Measurements from ENCODE around the gene WNT5B.

The WNT5B gene

GRCh38 chr12:1666215-1666614 lies 37.2 kb downstream of the WNT5B start:
- FAIRE-seq (no peak), DNase-seq (ENCODE audit: insufficient read length, low spot score) (no peak)
- TF ChIP-seq SPI1 (IDR thresholded peaks at IDR 0.05; ENCODE audit: low read depth, low read length) (no peak), PAX5 (IDR thresholded peaks at IDR 0.05; ENCODE audit: insufficient read depth, low read length, severe bottlenecking) (no peak), POU2F2 (IDR thresholded peaks at IDR 0.05; ENCODE audit: low read depth, low read length) (no peak), TAF1 (IDR thresholded peaks at IDR 0.05; ENCODE audit: low read depth, low read length) (no peak), POLR2A (IDR thresholded peaks at IDR 0.05; ENCODE audit: low read depth, low read length) (no peak), POLR2AphosphoS5 (IDR thresholded peaks at IDR 0.05; ENCODE audit: low read depth, low read length) (no peak)

- no peak for TF ChIP-seq POLR2AphosphoS5 (IDR thresholded peaks at IDR 0.05; ENCODE audit: low read depth, low read length)
- no peak for TF ChIP-seq POU2F2 (IDR thresholded peaks at IDR 0.05; ENCODE audit: low read depth, low read length)
- TF ChIP-seq TAF1 (IDR thresholded peaks at IDR 0.05; ENCODE audit: low read depth, low read length), result no peak
- no peak for TF ChIP-seq POLR2A (IDR thresholded peaks at IDR 0.05; ENCODE audit: low read depth, low read length)
- FAIRE-seq (no peak), DNase-seq (ENCODE audit: insufficient read length, low spot score) (no peak)
Observed at GRCh38 chr12:1666685-1667162, 37.7 kb downstream of the WNT5B start.

DNA sequence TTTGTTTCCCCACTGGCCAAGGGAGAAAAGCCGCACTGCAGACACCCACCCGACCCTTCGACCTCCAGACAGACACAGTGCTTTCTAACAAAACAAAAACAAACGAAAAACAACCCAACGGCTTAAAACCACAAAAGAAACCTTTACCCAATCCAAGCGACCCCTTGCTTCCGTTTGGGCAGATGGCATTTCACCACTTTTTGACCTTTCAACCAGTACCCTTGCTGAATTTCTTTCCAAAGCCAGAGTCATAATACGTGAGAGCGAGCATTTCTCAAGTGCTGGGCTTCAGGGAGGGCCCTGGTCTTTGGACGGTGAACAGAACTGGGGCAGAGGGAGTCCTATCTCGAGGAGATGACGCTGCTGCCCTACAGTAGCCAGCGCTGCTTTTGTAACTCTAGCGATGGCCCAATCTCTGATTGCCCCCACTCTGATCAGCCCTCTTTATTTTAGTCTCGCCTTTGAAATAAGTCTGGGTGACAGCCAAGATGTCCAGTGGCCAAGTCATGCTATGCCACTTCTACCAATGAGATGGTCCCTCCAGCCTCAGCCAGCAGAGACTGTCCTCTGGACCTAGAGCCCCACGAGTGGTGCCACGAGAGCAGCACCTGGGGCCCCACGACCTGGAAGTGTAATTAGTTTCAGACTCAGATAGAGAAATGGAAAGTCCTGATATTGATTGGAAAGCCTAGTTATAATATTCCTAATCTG lies 40.0 kb downstream of the WNT5B start:
- no peak for TF ChIP-seq TAF1 (IDR thresholded peaks at IDR 0.05; ENCODE audit: low read depth, low read length)
- TF ChIP-seq PAX5 (IDR thresholded peaks at IDR 0.05; ENCODE audit: insufficient read depth, low read length, severe bottlenecking), result no peak
- TF ChIP-seq POLR2AphosphoS5 (IDR thresholded peaks at IDR 0.05; ENCODE audit: low read depth, low read length), result no peak
- TF ChIP-seq SPI1 (IDR thresholded peaks at IDR 0.05; ENCODE audit: low read depth, low read length), result no peak
- TF ChIP-seq POU2F2 (IDR thresholded peaks at IDR 0.05; ENCODE audit: low read depth, low read length), result no peak
- no peak for TF ChIP-seq POLR2A (IDR thresholded peaks at IDR 0.05; ENCODE audit: low read depth, low read length)
- no peak for FAIRE-seq
- DNase-seq (ENCODE audit: insufficient read length, low spot score), result no peak

DNA sequence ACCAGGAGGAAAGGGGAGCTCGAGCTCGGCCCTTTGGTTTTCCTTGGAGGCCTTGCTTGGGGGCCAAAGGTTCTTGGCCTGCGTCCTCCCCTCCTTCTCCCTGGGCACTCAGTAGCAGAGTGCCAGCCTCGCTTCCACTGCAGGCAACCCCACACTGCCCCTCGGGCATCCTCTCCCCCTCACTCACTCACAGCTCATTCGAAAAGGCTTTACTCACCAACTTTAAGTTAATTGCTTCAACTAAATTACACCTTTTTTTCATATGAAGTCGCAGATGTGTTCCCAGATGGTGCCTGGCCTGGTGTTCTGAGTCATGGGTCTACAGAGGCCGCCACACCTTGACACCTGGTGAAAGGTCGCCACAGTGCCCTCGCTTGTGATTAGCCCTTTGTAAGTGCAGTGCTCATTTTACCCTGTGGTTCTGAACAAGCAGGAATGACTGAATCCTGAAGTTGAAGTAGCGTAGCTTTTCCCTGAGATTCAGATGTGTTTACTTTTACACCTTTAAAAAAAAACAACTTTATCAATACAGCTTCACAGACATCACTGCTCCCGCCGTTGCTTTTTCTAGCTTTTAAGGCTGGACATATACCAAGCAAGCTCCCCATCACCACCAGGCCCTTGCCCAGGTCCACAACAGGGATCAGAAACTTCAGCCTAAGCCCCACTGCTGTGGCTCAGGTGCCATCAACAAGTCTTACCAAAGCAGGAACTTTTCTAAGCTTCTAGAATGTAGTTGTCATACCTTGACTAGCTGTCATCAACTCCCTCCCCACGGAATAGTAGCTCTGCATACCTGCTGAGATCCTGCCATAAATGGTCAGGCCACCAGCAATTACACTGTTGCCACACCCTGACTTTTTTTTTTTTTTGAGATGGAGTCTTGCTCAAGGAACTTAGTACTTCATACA lies 41.6 kb downstream of the WNT5B start:
- FAIRE-seq (no peak), DNase-seq (ENCODE audit: insufficient read length, low spot score) (no peak)
- TF ChIP-seq PAX5 (IDR thresholded peaks at IDR 0.05; ENCODE audit: insufficient read depth, low read length, severe bottlenecking), result no peak
- TF ChIP-seq TAF1 (IDR thresholded peaks at IDR 0.05; ENCODE audit: low read depth, low read length), result no peak
- no peak for TF ChIP-seq POLR2AphosphoS5 (IDR thresholded peaks at IDR 0.05; ENCODE audit: low read depth, low read length)
- no peak for TF ChIP-seq POLR2A (IDR thresholded peaks at IDR 0.05; ENCODE audit: low read depth, low read length)
- no peak for TF ChIP-seq POU2F2 (IDR thresholded peaks at IDR 0.05; ENCODE audit: low read depth, low read length)
- no peak for TF ChIP-seq SPI1 (IDR thresholded peaks at IDR 0.05; ENCODE audit: low read depth, low read length)

GRCh38 chr12:1676043-1676442 lies 47.0 kb downstream of the WNT5B start:
- DNase-seq (ENCODE audit: insufficient read length, low spot score) (no peak), FAIRE-seq (no peak)
- no peak for TF ChIP-seq POLR2A (IDR thresholded peaks at IDR 0.05; ENCODE audit: low read depth, low read length)
- no peak for TF ChIP-seq TAF1 (IDR thresholded peaks at IDR 0.05; ENCODE audit: low read depth, low read length)
- TF ChIP-seq SPI1 (IDR thresholded peaks at IDR 0.05; ENCODE audit: low read depth, low read length), result no peak
- no peak for TF ChIP-seq POLR2AphosphoS5 (IDR thresholded peaks at IDR 0.05; ENCODE audit: low read depth, low read length)
- TF ChIP-seq PAX5 (IDR thresholded peaks at IDR 0.05; ENCODE audit: insufficient read depth, low read length, severe bottlenecking), result no peak
- no peak for TF ChIP-seq POU2F2 (IDR thresholded peaks at IDR 0.05; ENCODE audit: low read depth, low read length)

DNA sequence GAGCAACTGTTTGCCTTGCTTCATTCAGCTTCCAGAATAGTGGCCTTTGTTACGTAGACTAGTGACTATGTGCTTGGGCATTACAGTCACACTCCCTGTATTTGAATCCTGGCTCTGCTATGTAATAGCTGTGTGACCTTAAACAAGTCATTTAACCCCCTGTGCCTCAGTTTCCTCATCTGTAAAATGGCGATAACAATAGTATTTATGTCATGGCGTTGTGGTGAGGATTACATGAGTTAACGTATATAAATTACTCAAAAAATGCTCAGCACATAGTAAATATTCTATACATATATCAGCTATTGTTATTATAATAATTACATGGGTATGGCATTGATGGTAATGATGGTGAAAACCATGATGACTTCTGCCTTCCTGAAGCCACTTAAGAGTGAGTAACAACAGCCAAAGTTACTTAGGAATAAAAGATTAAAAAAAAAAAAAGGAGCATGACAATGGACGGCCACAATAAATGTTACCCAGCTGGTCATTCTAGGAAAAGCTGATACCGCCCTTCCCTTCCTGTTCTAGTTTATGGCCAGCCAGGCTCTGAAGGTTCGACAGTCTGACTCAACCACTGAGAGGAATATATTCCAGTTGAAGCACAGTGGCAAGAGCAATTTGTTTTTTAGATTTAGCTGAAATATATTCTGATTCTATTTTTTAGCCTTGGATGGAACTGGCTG lies 51.9 kb downstream of the WNT5B start:
- FAIRE-seq (no peak), DNase-seq (ENCODE audit: insufficient read length, low spot score) (no peak)
- TF ChIP-seq SPI1 (IDR thresholded peaks at IDR 0.05; ENCODE audit: low read depth, low read length), result no peak
- no peak for TF ChIP-seq POU2F2 (IDR thresholded peaks at IDR 0.05; ENCODE audit: low read depth, low read length)
- no peak for TF ChIP-seq PAX5 (IDR thresholded peaks at IDR 0.05; ENCODE audit: insufficient read depth, low read length, severe bottlenecking)
- no peak for TF ChIP-seq POLR2A (IDR thresholded peaks at IDR 0.05; ENCODE audit: low read depth, low read length)
- TF ChIP-seq POLR2AphosphoS5 (IDR thresholded peaks at IDR 0.05; ENCODE audit: low read depth, low read length), result no peak
- no peak for TF ChIP-seq TAF1 (IDR thresholded peaks at IDR 0.05; ENCODE audit: low read depth, low read length)

DNA sequence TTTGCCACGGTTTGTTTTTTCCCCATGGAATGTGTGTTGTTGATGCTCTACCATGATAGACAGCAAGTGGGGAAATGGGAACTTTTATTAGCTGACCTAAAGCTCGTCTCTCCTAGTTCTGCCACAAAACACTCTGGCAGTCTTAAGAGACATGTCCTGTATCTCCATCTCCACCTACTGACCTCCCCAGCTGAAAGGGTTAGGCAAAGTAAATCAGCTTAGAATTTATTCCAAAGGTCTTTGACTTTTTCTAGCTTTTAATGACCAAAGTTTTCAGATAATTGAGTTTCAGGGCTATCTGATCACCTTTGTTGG lies 52.4 kb downstream of the WNT5B start:
- no peak for FAIRE-seq
- TF ChIP-seq PAX5 (IDR thresholded peaks at IDR 0.05; ENCODE audit: insufficient read depth, low read length, severe bottlenecking), result no peak
- TF ChIP-seq POU2F2 (IDR thresholded peaks at IDR 0.05; ENCODE audit: low read depth, low read length), result no peak
- TF ChIP-seq POLR2A (IDR thresholded peaks at IDR 0.05; ENCODE audit: low read depth, low read length), result no peak
- TF ChIP-seq SPI1 (IDR thresholded peaks at IDR 0.05; ENCODE audit: low read depth, low read length), result no peak
- no peak for TF ChIP-seq POLR2AphosphoS5 (IDR thresholded peaks at IDR 0.05; ENCODE audit: low read depth, low read length)
- no peak for TF ChIP-seq TAF1 (IDR thresholded peaks at IDR 0.05; ENCODE audit: low read depth, low read length)
- no peak for DNase-seq (ENCODE audit: insufficient read length, low spot score)

- TF ChIP-seq POLR2AphosphoS5 (IDR thresholded peaks at IDR 0.05; ENCODE audit: low read depth, low read length) (no peak), PAX5 (IDR thresholded peaks at IDR 0.05; ENCODE audit: insufficient read depth, low read length, severe bottlenecking) (no peak), TAF1 (IDR thresholded peaks at IDR 0.05; ENCODE audit: low read depth, low read length) (no peak), POLR2A (IDR thresholded peaks at IDR 0.05; ENCODE audit: low read depth, low read length) (no peak), POU2F2 (IDR thresholded peaks at IDR 0.05; ENCODE audit: low read depth, low read length) (no peak), SPI1 (IDR thresholded peaks at IDR 0.05; ENCODE audit: low read depth, low read length) (no peak)
- DNase-seq (ENCODE audit: insufficient read length, low spot score) (no peak), FAIRE-seq (peak; percentile 50)
Observed at GRCh38 chr12:1688086-1688710, 59.2 kb downstream of the WNT5B start.

Data from GM12891 (cell line).